WTC11 (cell line): ENCODE results near the gene ICAM1.

Source experiments
- GABPB1 ChIP-seq: sonication (generic); formaldehyde crosslinking; IDR thresholded peaks from 2 replicates; pipeline ENCODE4 v1.8.1; 2023; ENCODE audit warnings: mild to moderate bottlenecking, missing genetic modification reagents
- SP1 ChIP-seq: sonication (generic); formaldehyde crosslinking; conservative IDR thresholded peaks from 2 replicates; pipeline ENCODE4 v1.8.1; 2022; ENCODE audit warnings: missing genetic modification reagents
- TEAD4 ChIP-seq: sonication (generic); formaldehyde crosslinking; IDR thresholded peaks from 2 replicates; pipeline ENCODE4 v1.8.0; 2022; ENCODE audit warnings: mild to moderate bottlenecking, missing genetic modification reagents
- ZMAT4 ChIP-seq: fragments of 250-450 bp; sonication (Bioruptor Pico); IDR thresholded peaks from 2 replicates; pipeline ENCODE4 v1.9.0; 2021; ENCODE audit warnings: mild to moderate bottlenecking
- ZSCAN18 ChIP-seq: fragments of 250-450 bp; sonication (Bioruptor Pico); IDR thresholded peaks from 2 replicates; pipeline ENCODE4 v2.1.2; 2022; ENCODE audit warnings: mild to moderate bottlenecking, moderate library complexity
- TF ChIP-seq, protein P1 (sequence below): fragments of 200-600 bp; IDR thresholded peaks from 2 replicates; pipeline ENCODE4 v1.8.0; 2022; ENCODE audit warnings: antibody characterized with exemption

GRCh38 chr19:10243606-10244005 lies 27.3 kb upstream of the ICAM1 start:
- TF ChIP-seq TEAD4 (CRISPR knock-in tag) (no peak), ZMAT4 (no peak), ZSCAN18 (CRISPR knock-in tag) (no peak), SP1 (CRISPR knock-in tag) (no peak), GABPB1 (CRISPR knock-in tag) (no peak)
- TF ChIP-seq, protein P1, sequence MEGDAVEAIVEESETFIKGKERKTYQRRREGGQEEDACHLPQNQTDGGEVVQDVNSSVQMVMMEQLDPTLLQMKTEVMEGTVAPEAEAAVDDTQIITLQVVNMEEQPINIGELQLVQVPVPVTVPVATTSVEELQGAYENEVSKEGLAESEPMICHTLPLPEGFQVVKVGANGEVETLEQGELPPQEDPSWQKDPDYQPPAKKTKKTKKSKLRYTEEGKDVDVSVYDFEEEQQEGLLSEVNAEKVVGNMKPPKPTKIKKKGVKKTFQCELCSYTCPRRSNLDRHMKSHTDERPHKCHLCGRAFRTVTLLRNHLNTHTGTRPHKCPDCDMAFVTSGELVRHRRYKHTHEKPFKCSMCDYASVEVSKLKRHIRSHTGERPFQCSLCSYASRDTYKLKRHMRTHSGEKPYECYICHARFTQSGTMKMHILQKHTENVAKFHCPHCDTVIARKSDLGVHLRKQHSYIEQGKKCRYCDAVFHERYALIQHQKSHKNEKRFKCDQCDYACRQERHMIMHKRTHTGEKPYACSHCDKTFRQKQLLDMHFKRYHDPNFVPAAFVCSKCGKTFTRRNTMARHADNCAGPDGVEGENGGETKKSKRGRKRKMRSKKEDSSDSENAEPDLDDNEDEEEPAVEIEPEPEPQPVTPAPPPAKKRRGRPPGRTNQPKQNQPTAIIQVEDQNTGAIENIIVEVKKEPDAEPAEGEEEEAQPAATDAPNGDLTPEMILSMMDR = no peak
